Neuron (in vitro differentiated cells): Measurements from ENCODE around the gene CATSPER3.

Source experiments
- H2AFZ ChIP-seq: one replicate; pipeline ENCODE4 v1.6.1; 2013; ENCODE audit warnings: low read depth, mild to moderate bottlenecking, inconsistent platforms, low read length, moderate library complexity
- H3K27me3 ChIP-seq: one replicate; pipeline ENCODE4 v1.6.1; 2013; ENCODE audit warnings: low read length; ENCODE audit not compliant: insufficient read depth
- H3K36me3 ChIP-seq: one replicate; pipeline ENCODE4 v1.6.1; 2013; ENCODE audit warnings: low read length; ENCODE audit not compliant: insufficient read depth
- H3K4me1 ChIP-seq: one replicate; pipeline ENCODE4 v1.6.1; 2013; ENCODE audit warnings: low read length; ENCODE audit not compliant: insufficient read depth
- H3K4me3 ChIP-seq: 2 replicates; pipeline ENCODE4 v1.5.1; 2013; ENCODE audit warnings: mild to moderate bottlenecking, low read length, moderate library complexity
- H3K9me3 ChIP-seq: one replicate; pipeline ENCODE4 v1.6.1; 2013; ENCODE audit warnings: low read length

CATSPER3 gene

DNA sequence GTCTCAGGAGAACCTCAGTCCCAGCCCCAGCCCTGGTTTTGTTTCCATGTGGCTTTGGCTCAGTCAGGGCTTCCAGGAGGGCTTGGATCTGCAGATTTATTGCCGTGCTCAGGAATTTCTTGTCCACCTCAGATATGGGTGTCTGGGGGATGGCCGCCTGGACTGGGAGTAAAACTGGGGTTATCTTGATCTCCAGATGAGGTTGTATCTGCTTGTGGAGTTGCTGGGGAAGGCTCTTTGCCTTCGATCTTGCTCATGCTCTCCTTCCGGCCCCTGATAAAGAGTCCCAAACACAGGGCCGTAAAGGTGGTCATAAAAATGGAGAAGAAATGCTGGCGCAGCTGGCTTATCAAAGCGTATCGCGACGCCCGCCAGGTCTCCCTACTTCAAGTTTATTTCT lies 84.2 kb downstream of the CATSPER3 start:
- peaks cover 80% of the 10 kb centered on the region for H3K27me3 ChIP-seq

DNA sequence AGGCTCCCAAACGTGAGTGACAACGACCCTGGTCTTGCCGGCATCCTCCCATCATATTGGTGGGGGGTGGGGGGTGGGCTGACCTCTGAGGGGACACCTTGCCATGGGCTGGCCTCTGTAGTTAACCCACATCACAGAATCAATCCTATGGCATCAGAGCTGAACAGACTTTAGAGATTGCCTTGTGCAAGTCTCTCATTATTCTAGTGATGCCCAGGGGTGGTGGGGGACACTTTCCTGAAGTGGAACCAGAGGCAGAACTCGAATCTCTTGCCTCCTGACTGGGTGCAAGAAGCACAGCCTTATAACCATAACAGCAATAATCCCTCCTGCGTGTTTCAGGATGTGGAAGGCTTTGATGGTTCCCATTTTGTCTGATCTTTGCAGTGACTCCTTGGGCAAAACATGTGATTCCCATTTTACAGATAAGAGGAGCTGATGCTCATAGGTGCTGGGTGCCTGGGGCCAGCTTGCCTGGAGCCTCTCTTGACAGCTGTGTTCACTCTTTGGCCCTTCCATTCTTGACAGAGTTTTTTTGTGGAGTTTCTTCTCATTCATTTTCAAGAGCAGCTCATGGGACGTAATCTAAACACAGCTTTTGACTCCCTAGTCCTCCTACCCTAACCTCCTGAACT lies 84.9 kb downstream of the CATSPER3 start:
- H3K36me3 ChIP-seq, result no peaks in the 10 kb centered on the region
- H3K9me3 ChIP-seq, result no peaks in the 10 kb centered on the region
- H3K4me1 ChIP-seq, result no peaks in the 10 kb centered on the region
- H3K4me3 ChIP-seq, result no peak overlapping the region
- H3K27me3 ChIP-seq, result peaks cover 76% of the 10 kb centered on the region
- H2AFZ ChIP-seq, result no peak overlapping the region

More for the DNA sequence above, 84.2 kb downstream of the CATSPER3 start:
- Histone ChIP-seq H3K36me3 (no peaks in the 10 kb centered on the region), H3K4me1 (no peaks in the 10 kb centered on the region), H3K9me3 (no peaks in the 10 kb centered on the region), H3K4me3 (no peak overlapping the region), H2AFZ (no peak overlapping the region)

DNA sequence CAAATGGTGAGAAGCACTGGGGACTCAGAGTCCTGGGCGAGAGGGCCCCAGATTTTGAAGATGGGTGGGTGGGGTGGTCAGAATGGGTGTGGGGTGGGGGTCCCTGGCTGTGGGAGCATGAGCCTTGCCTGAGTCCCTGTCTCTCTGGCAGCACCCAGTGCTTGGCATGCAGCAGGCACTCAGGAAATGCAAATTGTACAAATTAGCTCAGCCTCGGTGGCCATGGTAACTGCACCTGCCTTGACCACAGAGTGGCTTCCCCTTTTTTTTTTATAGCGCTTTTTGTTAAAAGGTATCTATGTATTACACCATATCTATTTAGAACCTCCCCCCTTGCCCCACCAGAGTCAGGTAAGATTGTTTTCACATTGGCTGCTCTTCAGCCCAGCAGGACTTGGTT lies 85.6 kb downstream of the CATSPER3 start:
- Histone ChIP-seq H3K36me3 (no peaks in the 10 kb centered on the region), H3K4me1 (no peaks in the 10 kb centered on the region), H3K9me3 (no peaks in the 10 kb centered on the region), H2AFZ (no peak overlapping the region), H3K4me3 (no peak overlapping the region), H3K27me3 (peaks cover 77% of the 10 kb centered on the region)

DNA sequence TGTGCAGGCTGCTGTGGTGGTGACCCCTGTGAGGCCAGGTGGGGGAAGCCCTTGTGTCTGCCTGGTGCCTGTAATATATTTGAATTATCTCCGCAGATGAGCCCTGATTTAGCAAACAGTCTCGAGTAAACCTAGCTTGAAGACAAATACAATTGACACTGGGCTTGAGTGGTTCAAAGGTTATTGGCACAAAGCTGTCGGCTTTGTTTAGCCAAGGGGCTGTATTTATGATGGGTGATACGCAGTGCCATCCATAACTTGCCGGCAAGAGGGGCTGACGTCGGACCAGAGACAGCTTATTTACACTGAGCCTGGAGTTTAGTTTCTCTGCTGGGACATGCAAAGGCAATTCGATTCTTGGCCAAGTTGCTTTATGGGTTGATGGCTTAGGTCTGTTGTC lies 86.3 kb downstream of the CATSPER3 start:
- Histone ChIP-seq H3K4me1 (no peaks in the 10 kb centered on the region), H3K36me3 (no peaks in the 10 kb centered on the region), H3K4me3 (no peak overlapping the region), H3K27me3 (peaks cover 77% of the 10 kb centered on the region), H3K9me3 (no peaks in the 10 kb centered on the region), H2AFZ (no peak overlapping the region)

DNA sequence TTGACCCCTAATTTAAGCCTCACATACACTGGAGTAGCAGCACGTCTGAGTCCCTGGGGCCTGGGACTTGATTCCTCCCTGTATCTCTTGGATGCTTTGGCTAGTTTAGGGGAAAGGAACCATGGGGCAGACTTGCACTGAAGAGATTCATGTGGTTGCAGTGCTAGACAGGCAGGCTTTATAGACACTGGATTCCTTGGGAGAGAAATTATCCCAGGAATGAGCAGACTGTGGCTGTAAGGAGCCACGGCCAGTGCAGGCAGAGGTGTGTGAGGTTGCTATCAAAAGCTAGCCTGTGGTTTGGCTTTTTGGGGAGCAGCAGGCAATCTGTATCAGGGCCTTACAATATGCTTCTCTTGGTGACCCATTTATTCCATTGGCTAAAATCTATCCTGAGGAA lies 86.8 kb downstream of the CATSPER3 start:
- peaks cover 76% of the 10 kb centered on the region for H3K27me3 ChIP-seq
- no peaks in the 10 kb centered on the region for H3K4me1 ChIP-seq

DNA sequence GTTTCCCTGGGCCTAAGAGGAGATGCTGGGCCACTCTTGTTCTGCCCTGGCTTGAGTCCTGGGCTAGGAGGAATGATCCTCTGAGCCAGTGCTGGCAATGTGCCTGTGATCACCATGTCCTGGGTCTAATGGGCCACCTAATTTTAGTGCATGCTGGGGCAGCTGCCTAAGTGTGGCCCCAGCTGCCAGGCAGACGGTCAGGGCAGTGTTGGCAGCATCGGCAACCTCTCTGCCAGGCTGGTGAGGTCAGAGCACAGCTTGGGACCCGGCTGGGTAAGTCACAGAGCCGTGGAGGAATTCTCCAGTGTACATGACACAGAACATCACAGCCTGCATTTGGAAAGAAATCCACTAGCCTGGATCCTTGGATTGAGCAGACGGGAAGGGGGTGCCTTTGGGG lies 87.7 kb downstream of the CATSPER3 start:
- Histone ChIP-seq H3K4me3 (no peak overlapping the region), H3K9me3 (no peaks in the 10 kb centered on the region), H3K4me1 (no peaks in the 10 kb centered on the region), H2AFZ (no peak overlapping the region), H3K36me3 (no peaks in the 10 kb centered on the region), H3K27me3 (peaks cover 70% of the 10 kb centered on the region)

More for the DNA sequence above, 86.8 kb downstream of the CATSPER3 start:
- H3K9me3 ChIP-seq, result no peaks in the 10 kb centered on the region
- H3K36me3 ChIP-seq, result no peaks in the 10 kb centered on the region
- no peak overlapping the region for H3K4me3 ChIP-seq
- H2AFZ ChIP-seq, result no peak overlapping the region

DNA sequence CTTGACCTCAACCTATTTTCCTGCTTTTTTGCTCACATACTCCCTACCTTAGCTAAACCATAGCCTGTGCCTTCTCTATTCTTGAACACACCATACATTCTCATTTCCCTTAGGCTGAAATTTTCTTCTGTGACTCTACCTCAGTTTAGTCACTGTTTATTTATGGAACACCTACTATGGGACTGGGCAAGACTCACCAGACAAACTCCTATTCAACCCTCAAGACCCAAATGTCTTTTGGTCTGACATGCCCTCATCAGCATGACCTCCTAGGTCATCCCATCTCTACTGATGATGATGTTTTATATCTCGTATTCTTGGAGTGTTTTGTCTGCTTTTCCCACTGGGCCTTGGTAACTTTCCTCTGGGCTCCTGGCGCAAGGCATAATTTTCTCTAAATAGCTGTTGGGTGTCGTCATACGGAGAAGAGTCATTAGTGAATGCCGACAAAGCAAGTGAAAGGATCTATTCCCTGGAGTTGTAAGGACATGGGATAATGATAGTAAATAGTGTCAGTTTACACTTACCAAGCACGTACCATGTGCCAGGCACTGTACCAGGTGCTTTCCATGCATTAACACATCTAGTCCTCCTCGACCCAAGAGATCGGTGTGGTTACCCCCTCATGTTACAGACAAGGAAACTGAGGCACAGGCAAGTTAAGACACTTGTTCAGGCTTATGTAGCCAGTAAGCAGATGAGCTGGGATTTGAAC lies 88.8 kb downstream of the CATSPER3 start:
- H3K27me3 ChIP-seq, result peaks cover 62% of the 10 kb centered on the region
- H3K36me3 ChIP-seq, result no peaks in the 10 kb centered on the region
- no peaks in the 10 kb centered on the region for H3K4me1 ChIP-seq
- H3K9me3 ChIP-seq, result no peaks in the 10 kb centered on the region
- no peak overlapping the region for H2AFZ ChIP-seq
- H3K4me3 ChIP-seq, result no peak overlapping the region

DNA sequence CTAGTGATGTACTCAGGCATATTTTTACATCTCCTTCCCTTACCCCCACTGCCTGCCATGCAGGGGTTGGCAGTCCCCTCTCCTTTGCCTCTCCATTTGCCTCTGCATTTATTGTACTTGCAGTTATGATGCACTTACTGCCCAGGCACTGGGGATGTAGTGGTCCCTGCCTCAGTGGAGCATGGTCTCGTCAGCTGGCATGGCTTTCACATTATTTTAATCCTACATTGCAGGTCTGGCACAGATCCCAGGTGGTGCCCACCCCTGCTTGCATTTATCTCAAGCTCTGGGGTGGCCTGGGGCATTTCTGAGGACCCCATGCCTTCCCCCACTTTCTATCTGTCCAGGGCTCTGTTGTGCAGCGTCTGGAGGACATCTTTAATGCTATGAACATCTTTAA lies 89.5 kb downstream of the CATSPER3 start:
- no peaks in the 10 kb centered on the region for H3K4me1 ChIP-seq
- peaks cover 54% of the 10 kb centered on the region for H3K27me3 ChIP-seq
- H2AFZ ChIP-seq, result no peak overlapping the region
- H3K36me3 ChIP-seq, result no peaks in the 10 kb centered on the region
- no peak overlapping the region for H3K4me3 ChIP-seq
- no peaks in the 10 kb centered on the region for H3K9me3 ChIP-seq

DNA sequence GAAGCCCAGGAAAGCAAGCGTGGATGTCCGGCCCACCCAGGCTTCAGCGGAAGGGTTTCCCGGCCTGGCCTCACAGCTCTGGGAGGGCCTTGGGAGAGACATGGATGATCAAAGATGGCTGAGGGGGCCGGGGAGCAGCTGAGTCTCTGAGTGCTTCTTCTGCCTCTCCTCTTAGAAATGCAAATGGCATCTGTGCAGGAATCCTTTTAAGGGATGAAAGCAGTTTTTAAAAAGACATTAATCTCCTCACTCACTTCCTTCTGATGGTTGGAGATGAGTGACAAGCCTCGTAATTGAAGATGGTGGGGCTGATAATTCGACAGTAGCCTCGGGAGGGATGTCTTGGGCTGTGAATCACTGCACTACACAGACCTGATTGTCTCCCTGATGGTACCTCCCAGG lies 90.6 kb downstream of the CATSPER3 start:
- Histone ChIP-seq H3K4me1 (no peaks in the 10 kb centered on the region), H3K27me3 (peaks cover 55% of the 10 kb centered on the region), H2AFZ (no peak overlapping the region)

DNA sequence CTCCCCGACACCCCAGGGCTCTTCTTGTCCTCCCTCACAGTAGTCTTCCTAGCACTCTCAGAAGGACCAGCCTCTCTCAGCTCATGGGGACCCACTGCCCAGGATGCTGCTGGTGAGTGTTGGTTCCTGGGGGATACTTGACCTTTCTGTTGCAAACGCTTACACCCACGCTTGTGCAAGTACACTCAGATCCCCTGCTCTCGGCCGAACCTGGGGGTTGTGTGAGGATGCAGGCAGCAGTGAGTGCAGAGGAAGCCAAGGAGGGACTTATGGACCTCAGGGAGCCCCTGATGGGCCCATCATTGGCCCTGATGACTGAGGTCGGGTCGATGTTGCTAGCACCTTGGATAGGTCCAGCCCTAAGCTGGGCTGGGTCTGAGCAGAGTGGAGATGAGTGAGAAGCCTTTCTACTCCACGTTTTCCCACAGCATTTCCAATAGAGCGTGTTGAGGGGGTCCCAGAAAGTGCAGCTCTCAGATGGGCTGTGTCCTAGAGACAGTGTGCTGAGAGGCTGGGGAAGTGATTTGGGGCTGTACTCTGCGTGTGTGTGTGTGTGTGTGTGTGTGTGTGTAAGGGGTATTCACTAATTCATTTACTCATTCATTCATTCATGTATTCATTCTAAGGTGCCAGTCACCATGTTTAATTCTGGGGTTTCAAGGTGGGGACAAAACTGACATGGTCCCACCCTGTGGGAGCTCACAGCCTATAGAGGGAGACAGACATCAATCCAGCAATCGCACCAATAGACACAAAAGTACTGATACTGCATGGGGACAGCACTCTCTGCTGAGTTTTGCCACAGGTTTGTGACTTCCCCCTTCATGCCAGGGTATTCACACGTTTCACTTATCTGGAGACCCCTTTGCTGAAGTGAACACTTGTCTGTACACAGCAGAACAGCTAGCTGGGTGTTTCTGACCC lies 91.6 kb downstream of the CATSPER3 start:
- Histone ChIP-seq H3K4me3 (no peak overlapping the region), H3K4me1 (no peaks in the 10 kb centered on the region), H3K9me3 (no peaks in the 10 kb centered on the region), H3K27me3 (peaks cover 52% of the 10 kb centered on the region), H2AFZ (no peak overlapping the region), H3K36me3 (no peaks in the 10 kb centered on the region)

More for the DNA sequence above, 90.6 kb downstream of the CATSPER3 start:
- Histone ChIP-seq H3K4me3 (no peak overlapping the region), H3K9me3 (no peaks in the 10 kb centered on the region), H3K36me3 (no peaks in the 10 kb centered on the region)

DNA sequence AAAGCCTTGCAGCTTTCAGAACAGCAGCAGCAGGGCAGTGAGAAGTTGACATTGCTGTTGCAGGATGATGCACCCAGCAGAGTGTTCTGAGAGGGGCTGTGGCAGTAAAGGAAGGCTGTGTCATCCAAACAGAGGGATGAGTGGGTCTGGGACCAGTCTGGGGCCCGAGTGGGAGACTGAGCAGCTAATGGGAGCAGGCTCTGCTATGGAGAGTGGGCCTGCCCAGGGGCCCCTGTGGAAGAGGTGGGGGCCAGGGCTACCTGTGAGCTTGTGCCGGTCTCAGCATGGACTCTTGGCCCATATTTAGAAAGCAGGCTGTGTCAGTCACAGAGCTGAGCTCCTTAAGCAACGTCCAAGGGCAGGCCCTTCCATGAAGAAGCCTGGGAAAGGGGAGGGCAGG lies 92.3 kb downstream of the CATSPER3 start:
- peaks cover 54% of the 10 kb centered on the region for H3K27me3 ChIP-seq
- no peak overlapping the region for H3K4me3 ChIP-seq
- no peaks in the 10 kb centered on the region for H3K36me3 ChIP-seq
- H2AFZ ChIP-seq, result no peak overlapping the region
- H3K9me3 ChIP-seq, result no peaks in the 10 kb centered on the region
- H3K4me1 ChIP-seq, result no peaks in the 10 kb centered on the region

DNA sequence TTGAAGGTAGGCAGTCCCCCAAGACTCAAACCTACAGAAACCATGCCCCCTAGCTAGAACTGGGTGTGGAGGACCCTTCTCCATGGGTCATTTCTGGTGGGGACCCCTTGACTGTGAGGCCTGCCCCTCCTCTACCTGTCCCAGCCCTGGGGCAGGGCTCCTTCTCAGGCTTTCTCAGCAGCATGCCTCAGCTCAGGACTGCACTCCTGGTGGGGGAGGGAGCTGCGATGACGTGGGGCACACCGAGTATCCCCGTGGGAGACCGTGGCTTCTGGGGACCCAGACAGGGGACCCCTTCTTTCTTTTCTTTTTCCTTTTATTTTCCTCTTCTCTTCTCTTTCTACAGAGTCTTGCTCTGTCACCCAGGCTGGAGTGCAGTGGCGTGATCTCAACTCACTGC lies 93.3 kb downstream of the CATSPER3 start:
- Histone ChIP-seq H2AFZ (no peak overlapping the region), H3K36me3 (no peaks in the 10 kb centered on the region), H3K9me3 (no peaks in the 10 kb centered on the region), H3K4me3 (no peak overlapping the region), H3K27me3 (peaks cover 54% of the 10 kb centered on the region), H3K4me1 (no peaks in the 10 kb centered on the region)
